ENCODE results near the gene CSH2. TPM values are rescaled to one million over a fixed set of nuclear protein-coding genes. Genes with fewer than 3 reads are reported as not detected.

CSH2 gene
- total and polyA plus RNA-seq, 2 of the 13 experiments (the other 11 are each of a cell fraction or from before 2014, with no cell fraction given): not detected

DNA sequence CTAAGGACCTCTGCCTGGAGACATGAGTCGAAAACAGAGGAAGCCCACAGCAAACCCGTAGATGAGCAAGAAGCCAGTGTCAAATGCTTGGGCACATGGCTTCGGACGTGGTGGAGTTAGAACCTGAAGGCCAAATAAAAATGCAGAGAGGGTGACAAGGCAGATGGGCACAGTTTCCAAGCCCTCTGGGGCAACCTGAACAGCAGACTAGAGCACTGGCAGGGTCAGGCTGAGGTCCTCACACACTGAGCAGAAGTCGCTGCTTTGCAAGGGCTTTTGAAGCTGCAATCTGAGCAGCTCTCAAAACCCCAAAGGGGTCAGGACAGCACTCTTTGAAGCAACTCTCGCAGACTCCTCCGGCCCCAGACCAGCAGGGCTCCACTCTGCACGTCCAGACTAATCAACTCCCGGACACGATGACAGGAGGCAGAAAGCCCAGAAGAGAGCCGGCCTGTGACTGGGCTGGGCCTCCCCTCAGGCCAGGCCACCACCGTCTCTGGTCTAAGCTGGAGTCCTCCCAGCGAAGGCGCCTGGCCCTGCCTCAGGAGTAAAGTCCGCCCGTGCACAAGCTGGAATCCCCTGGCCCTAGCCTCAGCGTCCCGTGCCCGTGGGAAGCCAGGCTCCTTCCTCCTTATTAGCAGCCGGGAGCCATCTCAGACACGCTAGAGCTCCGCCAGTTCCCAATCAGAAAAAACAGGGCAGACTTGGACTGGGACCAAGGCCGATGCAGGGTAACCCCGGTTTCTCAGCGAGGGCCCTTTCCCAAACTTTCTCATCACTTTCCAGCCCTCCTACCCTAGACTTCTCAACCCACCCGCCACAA lies 31.9 kb downstream of the CSH2 start (continued):
- TF ChIP-seq, protein P1, sequence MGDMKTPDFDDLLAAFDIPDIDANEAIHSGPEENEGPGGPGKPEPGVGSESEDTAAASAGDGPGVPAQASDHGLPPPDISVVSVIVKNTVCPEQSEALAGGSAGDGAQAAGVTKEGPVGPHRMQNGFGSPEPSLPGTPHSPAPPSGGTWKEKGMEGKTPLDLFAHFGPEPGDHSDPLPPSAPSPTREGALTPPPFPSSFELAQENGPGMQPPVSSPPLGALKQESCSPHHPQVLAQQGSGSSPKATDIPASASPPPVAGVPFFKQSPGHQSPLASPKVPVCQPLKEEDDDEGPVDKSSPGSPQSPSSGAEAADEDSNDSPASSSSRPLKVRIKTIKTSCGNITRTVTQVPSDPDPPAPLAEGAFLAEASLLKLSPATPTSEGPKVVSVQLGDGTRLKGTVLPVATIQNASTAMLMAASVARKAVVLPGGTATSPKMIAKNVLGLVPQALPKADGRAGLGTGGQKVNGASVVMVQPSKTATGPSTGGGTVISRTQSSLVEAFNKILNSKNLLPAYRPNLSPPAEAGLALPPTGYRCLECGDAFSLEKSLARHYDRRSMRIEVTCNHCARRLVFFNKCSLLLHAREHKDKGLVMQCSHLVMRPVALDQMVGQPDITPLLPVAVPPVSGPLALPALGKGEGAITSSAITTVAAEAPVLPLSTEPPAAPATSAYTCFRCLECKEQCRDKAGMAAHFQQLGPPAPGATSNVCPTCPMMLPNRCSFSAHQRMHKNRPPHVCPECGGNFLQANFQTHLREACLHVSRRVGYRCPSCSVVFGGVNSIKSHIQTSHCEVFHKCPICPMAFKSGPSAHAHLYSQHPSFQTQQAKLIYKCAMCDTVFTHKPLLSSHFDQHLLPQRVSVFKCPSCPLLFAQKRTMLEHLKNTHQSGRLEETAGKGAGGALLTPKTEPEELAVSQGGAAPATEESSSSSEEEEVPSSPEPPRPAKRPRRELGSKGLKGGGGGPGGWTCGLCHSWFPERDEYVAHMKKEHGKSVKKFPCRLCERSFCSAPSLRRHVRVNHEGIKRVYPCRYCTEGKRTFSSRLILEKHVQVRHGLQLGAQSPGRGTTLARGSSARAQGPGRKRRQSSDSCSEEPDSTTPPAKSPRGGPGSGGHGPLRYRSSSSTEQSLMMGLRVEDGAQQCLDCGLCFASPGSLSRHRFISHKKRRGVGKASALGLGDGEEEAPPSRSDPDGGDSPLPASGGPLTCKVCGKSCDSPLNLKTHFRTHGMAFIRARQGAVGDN (CRISPR knock-in tag; IDR thresholded peaks at IDR 0.05): peak; percentile 58
- peak; percentile 66; the same call in 1 of the 2 replicates for TF ChIP-seq ZFX (CRISPR knock-in tag; IDR thresholded peaks at IDR 0.05; ENCODE audit: low read depth)
- TF ChIP-seq, protein P2, sequence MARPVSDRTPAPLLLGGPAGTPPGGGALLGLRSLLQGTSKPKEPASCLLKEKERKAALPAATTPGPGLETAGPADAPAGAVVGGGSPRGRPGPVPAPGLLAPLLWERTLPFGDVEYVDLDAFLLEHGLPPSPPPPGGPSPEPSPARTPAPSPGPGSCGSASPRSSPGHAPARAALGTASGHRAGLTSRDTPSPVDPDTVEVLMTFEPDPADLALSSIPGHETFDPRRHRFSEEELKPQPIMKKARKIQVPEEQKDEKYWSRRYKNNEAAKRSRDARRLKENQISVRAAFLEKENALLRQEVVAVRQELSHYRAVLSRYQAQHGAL (CRISPR knock-in tag; IDR thresholded peaks at IDR 0.05; ENCODE audit: not compliant biosample characterization): peak; percentile 23
- TF ChIP-seq ZFP62 (CRISPR knock-in tag; IDR thresholded peaks at IDR 0.05): peak; percentile 86; the same call in 1 of the 2 replicates
- TF ChIP-seq, protein P3, sequence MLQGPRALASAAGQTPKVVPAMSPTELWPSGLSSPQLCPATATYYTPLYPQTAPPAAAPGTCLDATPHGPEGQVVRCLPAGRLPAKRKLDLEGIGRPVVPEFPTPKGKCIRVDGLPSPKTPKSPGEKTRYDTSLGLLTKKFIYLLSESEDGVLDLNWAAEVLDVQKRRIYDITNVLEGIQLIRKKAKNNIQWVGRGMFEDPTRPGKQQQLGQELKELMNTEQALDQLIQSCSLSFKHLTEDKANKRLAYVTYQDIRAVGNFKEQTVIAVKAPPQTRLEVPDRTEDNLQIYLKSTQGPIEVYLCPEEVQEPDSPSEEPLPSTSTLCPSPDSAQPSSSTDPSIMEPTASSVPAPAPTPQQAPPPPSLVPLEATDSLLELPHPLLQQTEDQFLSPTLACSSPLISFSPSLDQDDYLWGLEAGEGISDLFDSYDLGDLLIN (CRISPR knock-in tag; IDR thresholded peaks at IDR 0.05; ENCODE audit: borderline replicate concordance): peak; percentile 79; the same call in 1 of the 2 replicates
- TF ChIP-seq ARID2 (CRISPR knock-in tag; IDR thresholded peaks at IDR 0.05; ENCODE audit: borderline replicate concordance): peak; percentile 56; the same call in 1 of the 2 replicates
- no peak for TF ChIP-seq ZNF530 (CRISPR knock-in tag; IDR thresholded peaks at IDR 0.05; ENCODE audit: low read depth)
- peak; percentile 46; the same call in 1 of the 2 replicates for TF ChIP-seq HDAC1 (CRISPR knock-in tag; IDR thresholded peaks at IDR 0.05)
- 0 out of 2 replicates have a peak, but pooled peaks have one; percentile 41 for TF ChIP-seq ZMYM2 (CRISPR knock-in tag; IDR thresholded peaks at IDR 0.05)
- peak; percentile 63; the same call in 1 of the 2 replicates for TF ChIP-seq ZNF564 (CRISPR knock-in tag; IDR thresholded peaks at IDR 0.05)
- peak; percentile 54; the same call in 1 of the 2 replicates for TF ChIP-seq ZNF501 (CRISPR knock-in tag; IDR thresholded peaks at IDR 0.05)
- TF ChIP-seq ZSCAN25 (CRISPR knock-in tag; IDR thresholded peaks at IDR 0.05): 0 out of 2 replicates have a peak, but pooled peaks have one; percentile 48
- TF ChIP-seq, protein P4, sequence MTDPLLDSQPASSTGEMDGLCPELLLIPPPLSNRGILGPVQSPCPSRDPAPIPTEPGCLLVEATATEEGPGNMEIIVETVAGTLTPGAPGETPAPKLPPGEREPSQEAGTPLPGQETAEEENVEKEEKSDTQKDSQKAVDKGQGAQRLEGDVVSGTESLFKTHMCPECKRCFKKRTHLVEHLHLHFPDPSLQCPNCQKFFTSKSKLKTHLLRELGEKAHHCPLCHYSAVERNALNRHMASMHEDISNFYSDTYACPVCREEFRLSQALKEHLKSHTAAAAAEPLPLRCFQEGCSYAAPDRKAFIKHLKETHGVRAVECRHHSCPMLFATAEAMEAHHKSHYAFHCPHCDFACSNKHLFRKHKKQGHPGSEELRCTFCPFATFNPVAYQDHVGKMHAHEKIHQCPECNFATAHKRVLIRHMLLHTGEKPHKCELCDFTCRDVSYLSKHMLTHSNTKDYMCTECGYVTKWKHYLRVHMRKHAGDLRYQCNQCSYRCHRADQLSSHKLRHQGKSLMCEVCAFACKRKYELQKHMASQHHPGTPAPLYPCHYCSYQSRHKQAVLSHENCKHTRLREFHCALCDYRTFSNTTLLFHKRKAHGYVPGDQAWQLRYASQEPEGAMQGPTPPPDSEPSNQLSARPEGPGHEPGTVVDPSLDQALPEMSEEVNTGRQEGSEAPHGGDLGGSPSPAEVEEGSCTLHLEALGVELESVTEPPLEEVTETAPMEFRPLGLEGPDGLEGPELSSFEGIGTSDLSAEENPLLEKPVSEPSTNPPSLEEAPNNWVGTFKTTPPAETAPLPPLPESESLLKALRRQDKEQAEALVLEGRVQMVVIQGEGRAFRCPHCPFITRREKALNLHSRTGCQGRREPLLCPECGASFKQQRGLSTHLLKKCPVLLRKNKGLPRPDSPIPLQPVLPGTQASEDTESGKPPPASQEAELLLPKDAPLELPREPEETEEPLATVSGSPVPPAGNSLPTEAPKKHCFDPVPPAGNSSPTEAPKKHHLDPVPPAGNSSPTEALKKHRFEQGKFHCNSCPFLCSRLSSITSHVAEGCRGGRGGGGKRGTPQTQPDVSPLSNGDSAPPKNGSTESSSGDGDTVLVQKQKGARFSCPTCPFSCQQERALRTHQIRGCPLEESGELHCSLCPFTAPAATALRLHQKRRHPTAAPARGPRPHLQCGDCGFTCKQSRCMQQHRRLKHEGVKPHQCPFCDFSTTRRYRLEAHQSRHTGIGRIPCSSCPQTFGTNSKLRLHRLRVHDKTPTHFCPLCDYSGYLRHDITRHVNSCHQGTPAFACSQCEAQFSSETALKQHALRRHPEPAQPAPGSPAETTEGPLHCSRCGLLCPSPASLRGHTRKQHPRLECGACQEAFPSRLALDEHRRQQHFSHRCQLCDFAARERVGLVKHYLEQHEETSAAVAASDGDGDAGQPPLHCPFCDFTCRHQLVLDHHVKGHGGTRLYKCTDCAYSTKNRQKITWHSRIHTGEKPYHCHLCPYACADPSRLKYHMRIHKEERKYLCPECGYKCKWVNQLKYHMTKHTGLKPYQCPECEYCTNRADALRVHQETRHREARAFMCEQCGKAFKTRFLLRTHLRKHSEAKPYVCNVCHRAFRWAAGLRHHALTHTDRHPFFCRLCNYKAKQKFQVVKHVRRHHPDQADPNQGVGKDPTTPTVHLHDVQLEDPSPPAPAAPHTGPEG (CRISPR knock-in tag; IDR thresholded peaks at IDR 0.05): 0 out of 2 replicates have a peak, but pooled peaks have one; percentile 56
- no peak for TF ChIP-seq RXRB (CRISPR knock-in tag; IDR thresholded peaks at IDR 0.05; ENCODE audit: borderline replicate concordance)
